Gastrocnemius medialis (tissue), 4 donors: ENCODE data around the gene IFIT1.

ENCODE experiments used
- POLR2A ChIP-seq, 2 donors: fragments of 450-650 bp; IDR thresholded peaks; one replicate each; pipeline ENCODE4 v1.6.1; 2017; ENCODE audit warnings: antibody characterized with exemption in 2 of 2, mild to moderate bottlenecking in 2 of 2, moderate library complexity in 2 of 2
- TF ChIP-seq, protein P1 (sequence below), 5 experiments: fragments of 450-650 bp in 3 of 5; fragments of 200-600 bp in 2 of 5; sonication (generic) in 2 of 5; IDR thresholded peaks in 4 of 5; conservative IDR thresholded peaks in 1 of 5; 1 replicate in 4 of 5; 2 replicates in 1 of 5; pipeline ENCODE4 v1.5.1; 2016 to 2019; ENCODE audit warnings: antibody characterized with exemption in 5 of 5, mild to moderate bottlenecking in 3 of 5, moderate library complexity in 3 of 5

DNA sequence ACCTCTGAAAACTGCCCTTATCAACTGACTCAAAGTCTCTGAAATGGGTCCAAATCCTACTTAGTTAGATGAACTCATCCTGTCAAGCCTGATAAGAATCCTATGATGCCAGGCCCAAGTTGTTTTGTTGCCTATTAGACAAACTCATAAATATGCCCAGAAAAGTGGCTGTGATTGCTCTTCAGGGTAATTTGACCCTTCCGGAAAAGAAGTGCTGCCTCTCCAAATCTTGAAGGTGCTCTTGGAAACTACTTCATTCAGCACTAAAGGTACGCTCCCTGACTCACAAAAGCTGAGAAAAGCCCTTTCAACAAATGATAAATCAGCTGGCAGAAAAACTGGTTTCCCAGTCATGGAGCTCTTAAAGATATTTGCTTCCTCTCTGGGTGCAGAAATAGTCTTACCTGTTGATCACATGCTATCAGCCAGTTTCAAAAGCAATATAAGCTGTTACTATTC, 28.6 kb downstream of the IFIT1 start:
- TF ChIP-seq, protein P1, sequence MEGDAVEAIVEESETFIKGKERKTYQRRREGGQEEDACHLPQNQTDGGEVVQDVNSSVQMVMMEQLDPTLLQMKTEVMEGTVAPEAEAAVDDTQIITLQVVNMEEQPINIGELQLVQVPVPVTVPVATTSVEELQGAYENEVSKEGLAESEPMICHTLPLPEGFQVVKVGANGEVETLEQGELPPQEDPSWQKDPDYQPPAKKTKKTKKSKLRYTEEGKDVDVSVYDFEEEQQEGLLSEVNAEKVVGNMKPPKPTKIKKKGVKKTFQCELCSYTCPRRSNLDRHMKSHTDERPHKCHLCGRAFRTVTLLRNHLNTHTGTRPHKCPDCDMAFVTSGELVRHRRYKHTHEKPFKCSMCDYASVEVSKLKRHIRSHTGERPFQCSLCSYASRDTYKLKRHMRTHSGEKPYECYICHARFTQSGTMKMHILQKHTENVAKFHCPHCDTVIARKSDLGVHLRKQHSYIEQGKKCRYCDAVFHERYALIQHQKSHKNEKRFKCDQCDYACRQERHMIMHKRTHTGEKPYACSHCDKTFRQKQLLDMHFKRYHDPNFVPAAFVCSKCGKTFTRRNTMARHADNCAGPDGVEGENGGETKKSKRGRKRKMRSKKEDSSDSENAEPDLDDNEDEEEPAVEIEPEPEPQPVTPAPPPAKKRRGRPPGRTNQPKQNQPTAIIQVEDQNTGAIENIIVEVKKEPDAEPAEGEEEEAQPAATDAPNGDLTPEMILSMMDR (IDR thresholded peaks at IDR 0.05 in 4 of 5, conservative IDR thresholded peaks at IDR 0.05 in 1 of 5) = no peak
- TF ChIP-seq POLR2A (IDR thresholded peaks at IDR 0.05) = no peak
